DOHH2 (cell line): ENCODE results near the gene CCDC40.

Experiments
- CTCF ChIP-seq: fragments of 200-600 bp; sonication (generic); IDR thresholded peaks from one replicate; pipeline ENCODE4 v1.5.1; 2014; ENCODE audit warnings: antibody characterized with exemption, mild to moderate bottlenecking, low read depth, low read length; ENCODE audit not compliant: poor library complexity, severe bottlenecking
- EZH2phosphoT487 ChIP-seq: fragments of 200-600 bp; sonication (generic); IDR thresholded peaks from 2 replicates; pipeline ENCODE4 v1.6.1; 2017; ENCODE audit warnings: borderline replicate concordance, mild to moderate bottlenecking, antibody characterized with exemption, low read length, moderate library complexity, mixed read lengths

- TF ChIP-seq CTCF = no peak
- no peak for TF ChIP-seq EZH2phosphoT487
Measured at GRCh38 chr17:80070375-80071115, 34.1 kb downstream of the CCDC40 start.
